GM12872 (cell line): ENCODE measurements around the gene NRP2.

ENCODE experiments used
- CTCF ChIP-seq: IDR thresholded peaks from 3 replicates; pipeline ENCODE4 v1.5.1; 2011; ENCODE audit warnings: low read depth, mild to moderate bottlenecking, low read length, moderate library complexity; ENCODE audit not compliant: insufficient read depth

NRP2 gene

GRCh38 chr2:205738117-205738968 is 56.0 kb downstream of the NRP2 start:
- no peak for TF ChIP-seq CTCF

GRCh38 chr2:205739620-205740019 is 57.3 kb downstream of the NRP2 start:
- no peak for TF ChIP-seq CTCF

GRCh38 chr2:205740381-205740780 is 58.1 kb downstream of the NRP2 start:
- no peak for TF ChIP-seq CTCF

GRCh38 chr2:205741256-205741978 is 59.1 kb downstream of the NRP2 start:
- no peak for TF ChIP-seq CTCF

GRCh38 chr2:205743137-205743536 is 60.8 kb downstream of the NRP2 start:
- no peak for TF ChIP-seq CTCF

GRCh38 chr2:205744074-205744591 is 61.8 kb downstream of the NRP2 start:
- no peak for TF ChIP-seq CTCF

- TF ChIP-seq CTCF = no peak
Observed at GRCh38 chr2:205745661-205746419, 63.5 kb downstream of the NRP2 start.
